ENCODE measurements around the gene PCDHB13.
"Not testable (repeated sequence)": the region's sequence is repeated elsewhere in the genome, so short reads cannot be mapped to it uniquely, and the experiment has no call there.

The PCDHB13 gene

DNA sequence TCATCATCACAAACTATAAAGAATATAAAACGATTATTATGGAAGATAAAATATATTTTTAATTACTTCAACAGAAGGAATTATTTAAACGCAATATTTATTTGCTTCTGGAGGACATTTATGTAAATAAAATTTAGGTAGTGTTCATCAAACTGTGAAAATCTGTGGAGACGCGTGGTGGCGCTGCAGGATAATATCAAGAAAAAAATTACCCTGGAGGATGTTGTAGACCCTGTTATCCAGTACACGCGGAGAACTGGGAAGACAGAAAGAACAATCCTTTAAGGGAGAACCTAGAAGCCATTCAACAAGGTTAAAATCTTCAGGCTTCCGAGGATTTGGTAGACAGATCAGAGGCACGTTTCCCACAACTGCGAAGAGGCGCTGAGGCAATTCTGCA lies 5.2 kb upstream of the PCDHB13 start, which contains the start of gene PCDHB12:
TSS of gene PCDHB12 (plus strand) at position 242 of the 400 bp plus-strand sequence. CDS start 189 bp downstream, outside the sequence.
- DNase-seq, result no peak

DNA sequence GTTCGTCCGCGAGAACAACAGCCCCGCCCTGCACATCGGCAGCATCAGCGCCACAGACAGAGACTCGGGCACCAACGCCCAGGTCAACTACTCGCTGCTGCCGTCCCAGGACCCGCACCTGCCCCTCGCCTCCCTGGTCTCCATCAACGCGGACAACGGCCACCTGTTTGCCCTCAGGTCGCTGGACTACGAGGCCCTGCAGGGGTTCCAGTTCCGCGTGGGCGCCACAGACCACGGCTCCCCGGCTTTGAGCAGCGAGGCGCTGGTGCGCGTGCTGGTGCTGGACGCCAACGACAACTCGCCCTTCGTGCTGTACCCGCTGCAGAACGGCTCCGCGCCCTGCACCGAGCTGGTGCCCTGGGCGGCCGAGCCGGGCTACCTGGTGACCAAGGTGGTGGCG lies 3.4 kb upstream of the PCDHB13 start:
- not testable (repeated sequence) for DNase-seq

DNA sequence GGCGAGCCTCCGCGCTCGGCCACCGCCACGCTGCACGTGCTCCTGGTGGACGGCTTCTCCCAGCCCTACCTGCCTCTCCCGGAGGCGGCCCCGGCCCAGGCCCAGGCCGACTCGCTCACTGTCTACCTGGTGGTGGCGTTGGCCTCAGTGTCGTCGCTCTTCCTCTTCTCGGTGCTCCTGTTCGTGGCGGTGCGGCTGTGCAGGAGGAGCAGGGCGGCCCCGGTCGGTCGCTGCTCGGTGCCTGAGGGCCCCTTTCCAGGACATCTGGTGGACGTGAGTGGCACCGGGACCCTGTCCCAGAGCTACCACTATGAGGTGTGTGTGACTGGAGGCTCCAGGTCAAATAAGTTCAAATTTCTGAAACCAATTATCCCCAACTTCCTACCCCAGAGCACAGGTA lies 2.9 kb upstream of the PCDHB13 start:
- DNase-seq, result not testable (repeated sequence)

DNA sequence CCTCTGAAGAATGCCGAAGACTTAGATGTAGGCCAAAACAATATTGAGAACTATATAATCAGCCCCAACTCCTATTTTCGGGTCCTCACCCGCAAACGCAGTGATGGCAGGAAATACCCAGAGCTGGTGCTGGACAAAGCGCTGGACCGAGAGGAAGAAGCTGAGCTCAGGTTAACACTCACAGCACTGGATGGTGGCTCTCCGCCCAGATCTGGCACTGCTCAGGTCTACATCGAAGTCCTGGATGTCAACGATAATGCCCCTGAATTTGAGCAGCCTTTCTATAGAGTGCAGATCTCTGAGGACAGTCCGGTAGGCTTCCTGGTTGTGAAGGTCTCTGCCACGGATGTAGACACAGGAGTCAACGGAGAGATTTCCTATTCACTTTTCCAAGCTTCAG lies 864 bp downstream of the PCDHB13 start:
- DNase-seq, result not testable (repeated sequence)

DNA sequence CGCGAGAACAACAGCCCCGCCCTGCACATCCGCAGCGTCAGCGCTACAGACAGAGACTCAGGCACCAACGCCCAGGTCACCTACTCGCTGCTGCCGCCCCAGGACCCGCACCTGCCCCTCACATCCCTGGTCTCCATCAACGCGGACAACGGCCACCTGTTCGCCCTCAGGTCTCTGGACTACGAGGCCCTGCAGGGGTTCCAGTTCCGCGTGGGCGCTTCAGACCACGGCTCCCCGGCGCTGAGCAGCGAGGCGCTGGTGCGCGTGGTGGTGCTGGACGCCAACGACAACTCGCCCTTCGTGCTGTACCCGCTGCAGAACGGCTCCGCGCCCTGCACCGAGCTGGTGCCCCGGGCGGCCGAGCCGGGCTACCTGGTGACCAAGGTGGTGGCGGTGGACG lies 1.8 kb downstream of the PCDHB13 start:
- not testable (repeated sequence) for DNase-seq

DNA sequence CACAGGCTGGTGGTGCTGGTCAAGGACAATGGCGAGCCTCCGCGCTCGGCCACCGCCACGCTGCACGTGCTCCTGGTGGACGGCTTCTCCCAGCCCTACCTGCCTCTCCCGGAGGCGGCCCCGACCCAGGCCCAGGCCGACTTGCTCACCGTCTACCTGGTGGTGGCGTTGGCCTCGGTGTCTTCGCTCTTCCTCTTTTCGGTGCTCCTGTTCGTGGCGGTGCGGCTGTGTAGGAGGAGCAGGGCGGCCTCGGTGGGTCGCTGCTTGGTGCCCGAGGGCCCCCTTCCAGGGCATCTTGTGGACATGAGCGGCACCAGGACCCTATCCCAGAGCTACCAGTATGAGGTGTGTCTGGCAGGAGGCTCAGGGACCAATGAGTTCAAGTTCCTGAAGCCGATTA lies 2.3 kb downstream of the PCDHB13 start:
- not testable (repeated sequence) for DNase-seq

DNA sequence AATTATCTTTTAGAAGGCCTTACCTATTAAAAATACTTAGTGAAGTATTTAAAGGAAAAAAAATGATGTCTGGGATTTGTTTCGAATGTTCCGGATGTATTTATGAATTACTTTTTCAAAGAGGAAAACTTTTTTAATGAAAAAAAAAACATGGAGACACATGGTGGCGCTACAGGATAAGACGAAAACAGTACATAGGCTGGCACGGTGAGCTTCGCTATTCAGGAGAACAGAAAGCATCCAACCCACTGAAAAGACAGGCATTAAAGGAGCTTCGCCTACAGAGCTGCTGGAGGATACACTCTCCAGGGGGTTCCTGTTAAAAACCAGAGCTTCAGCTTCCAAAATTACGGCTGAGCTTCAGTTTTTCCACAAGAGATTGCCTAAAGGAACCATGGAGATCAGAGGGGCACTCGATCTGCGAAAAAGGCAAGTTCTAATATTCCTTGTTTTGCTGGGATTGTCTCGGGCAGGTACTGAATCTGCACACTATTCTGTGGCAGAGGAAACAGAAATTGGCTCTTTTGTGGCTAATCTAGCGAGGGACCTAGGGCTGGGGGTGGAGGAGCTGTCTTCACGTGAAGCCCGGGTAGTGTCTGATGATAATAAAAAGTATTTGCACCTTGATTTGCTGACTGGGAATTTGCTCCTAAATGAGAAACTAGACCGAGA lies 9.5 kb downstream of the PCDHB13 start, which contains the start of gene PCDHB14:
TSS of gene PCDHB14 (plus strand) at position 232 of the 672 bp plus-strand sequence. CDS start at position 395, 163 bp downstream.
- DNase-seq, result no peak

DNA sequence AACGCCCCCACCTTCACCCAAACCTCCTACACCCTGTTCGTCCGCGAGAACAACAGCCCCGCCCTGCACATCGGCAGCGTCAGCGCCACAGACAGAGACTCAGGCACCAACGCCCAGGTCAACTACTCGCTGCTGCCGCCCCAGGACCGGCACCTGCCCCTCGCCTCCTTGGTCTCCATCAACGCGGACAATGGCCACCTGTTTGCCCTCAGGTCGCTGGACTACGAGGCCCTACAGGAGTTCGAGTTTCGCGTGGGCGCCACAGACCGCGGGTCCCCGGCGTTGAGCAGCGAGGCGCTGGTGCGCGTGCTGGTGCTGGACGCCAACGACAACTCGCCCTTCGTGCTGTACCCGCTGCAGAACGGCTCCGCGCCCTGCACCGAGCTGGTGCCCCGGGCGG lies 11.1 kb downstream of the PCDHB13 start:
- DNase-seq, result not testable (repeated sequence)

DNA sequence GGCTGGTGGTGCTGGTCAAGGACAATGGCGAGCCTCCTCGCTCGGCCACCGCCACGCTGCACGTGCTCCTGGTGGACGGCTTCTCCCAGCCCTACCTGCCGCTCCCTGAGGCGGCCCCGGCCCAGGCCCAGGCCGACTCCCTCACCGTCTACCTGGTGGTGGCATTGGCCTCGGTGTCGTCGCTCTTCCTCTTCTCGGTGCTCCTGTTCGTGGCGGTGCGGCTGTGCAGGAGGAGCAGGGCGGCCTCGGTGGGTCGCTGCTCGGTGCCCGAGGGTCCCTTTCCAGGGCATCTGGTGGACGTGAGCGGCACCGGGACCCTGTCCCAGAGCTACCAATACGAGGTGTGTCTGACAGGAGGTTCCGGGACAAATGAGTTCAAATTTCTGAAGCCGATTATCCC lies 11.7 kb downstream of the PCDHB13 start:
- DNase-seq, result not testable (repeated sequence)

DNA sequence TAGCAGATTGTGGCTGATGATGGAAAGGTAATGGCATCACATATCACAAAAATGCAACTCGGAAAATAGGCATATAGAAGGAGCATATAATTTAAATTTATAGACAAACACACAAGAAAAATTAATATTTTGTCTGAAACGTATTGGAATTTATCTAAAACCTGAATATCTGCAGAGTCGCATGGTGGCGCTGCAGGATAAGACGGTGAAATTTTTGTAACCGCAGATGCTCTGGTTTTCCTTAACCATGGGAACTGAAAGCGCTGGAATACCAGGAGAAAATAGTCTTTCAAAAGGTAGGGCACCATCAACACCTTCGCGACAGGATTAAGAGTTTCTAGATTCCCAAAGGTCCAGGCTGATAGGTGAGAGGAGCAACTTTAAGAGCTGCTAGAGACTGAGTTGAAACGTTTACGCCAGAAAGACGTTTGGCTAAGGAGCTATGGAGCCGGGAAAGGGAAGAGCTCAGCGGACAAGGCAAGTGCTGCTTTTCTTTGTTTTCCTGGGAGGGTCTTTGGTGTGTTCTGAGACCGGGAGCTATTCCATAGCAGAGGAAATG lies 20.5 kb downstream of the PCDHB13 start:
- DNase-seq, result no peak

DNA sequence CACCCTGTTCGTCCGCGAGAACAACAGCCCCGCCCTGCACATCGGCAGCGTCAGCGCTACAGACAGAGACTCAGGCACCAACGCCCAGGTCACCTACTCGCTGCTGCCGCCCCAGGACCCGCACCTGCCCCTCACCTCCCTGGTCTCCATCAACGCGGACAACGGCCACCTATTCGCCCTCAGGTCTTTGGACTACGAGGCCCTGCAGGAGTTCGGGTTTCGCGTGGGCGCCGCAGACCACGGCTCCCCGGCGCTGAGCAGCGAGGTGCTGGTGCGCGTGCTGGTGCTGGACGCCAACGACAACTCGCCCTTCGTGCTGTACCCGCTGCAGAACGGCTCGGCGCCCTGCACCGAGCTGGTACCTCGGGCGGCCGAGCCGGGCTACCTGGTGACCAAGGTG lies 22.2 kb downstream of the PCDHB13 start:
- not testable (repeated sequence) for DNase-seq

DNA sequence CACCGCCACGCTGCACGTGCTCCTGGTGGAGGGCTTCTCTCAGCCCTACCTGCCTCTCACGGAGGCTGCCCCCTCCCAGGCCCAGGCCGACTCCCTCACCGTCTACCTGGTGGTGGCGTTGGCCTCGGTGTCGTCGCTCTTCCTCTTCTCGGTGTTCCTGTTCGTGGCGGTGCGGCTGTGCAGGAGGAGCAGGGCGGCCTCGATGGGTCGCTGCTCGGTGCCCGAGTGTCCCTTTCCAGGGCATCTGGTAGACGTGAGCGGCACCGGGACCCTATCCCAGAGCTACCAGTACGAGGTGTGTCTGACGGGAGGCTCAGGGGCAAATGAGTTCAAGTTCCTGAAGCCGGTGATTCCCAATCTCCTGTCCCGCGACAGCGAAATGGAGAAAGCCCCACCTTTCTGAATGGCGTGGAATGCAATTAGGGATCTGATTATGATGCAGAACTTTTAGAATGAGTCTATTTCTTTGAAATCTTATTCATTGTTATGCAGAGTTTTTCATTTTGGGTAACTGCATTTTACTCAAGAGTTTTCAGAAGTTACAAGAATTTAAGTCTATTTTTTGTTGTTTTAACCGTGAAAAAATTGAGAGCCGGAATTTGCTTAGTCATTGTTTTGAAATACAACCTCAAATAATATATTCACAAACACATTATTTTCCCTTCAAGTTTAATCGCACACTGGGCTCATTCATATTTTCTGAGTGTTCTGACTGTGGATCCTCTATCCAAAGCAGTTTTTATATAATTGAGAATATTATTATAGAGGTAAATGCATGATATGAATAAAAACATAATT lies 23.0 kb downstream of the PCDHB13 start:
- DNase-seq, result no peak

DNA sequence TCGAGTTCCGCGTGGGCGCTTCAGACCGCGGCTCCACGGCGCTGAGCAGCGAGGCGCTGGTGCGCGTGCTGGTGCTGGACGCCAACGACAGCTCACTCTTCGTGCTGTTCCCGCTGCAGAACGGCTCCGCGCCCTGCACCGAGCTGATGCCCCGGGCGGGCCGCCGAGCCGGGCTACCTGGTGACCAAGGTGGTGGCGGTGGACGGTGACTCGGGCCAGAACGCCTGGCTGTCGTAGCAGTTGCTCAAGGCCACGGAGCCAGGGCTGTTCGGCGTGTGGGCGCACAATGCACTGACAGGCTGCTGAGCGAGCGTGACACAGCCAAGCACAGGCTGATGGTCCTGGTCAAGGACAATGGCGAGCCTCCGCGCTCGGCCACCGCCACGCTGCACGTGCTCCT lies 27.8 kb downstream of the PCDHB13 start:
- no peak for DNase-seq

DNA sequence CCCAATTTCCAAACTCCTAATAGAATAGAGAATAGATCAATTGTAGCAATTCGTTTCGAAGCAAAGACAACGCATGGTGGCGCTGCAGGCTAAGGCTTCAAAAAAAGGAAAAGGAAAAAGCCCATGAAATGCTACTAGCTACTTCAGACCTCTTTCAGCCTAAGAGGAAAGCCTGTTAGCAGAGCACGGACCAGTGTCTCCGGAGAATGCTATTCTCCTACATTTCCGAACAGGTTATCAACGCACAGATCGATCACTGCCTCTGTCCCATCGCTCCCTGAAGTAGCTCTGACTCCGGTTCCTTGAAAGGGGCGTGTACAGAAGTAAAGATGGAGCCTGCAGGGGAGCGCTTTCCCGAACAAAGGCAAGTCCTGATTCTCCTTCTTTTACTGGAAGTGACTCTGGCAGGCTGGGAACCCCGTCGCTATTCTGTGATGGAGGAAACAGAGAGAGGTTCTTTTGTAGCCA lies 31.6 kb downstream of the PCDHB13 start, which contains the start of gene PCDHB15:
TSS of gene PCDHB15 (plus strand) at position 146 of the 468 bp plus-strand sequence. CDS start at position 330, 184 bp downstream.
- DNase-seq, result no peak

DNA sequence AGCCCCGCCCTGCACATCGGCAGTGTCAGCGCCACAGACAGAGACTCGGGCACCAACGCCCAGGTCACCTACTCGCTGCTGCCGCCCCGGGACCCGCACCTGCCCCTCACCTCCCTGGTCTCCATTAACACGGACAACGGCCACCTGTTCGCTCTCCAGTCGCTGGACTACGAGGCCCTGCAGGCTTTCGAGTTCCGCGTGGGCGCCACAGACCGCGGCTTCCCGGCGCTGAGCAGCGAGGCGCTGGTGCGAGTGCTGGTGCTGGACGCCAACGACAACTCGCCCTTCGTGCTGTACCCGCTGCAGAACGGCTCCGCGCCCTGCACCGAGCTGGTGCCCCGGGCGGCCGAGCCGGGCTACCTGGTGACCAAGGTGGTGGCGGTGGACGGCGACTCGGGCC lies 33.3 kb downstream of the PCDHB13 start:
- DNase-seq, result not testable (repeated sequence)

DNA sequence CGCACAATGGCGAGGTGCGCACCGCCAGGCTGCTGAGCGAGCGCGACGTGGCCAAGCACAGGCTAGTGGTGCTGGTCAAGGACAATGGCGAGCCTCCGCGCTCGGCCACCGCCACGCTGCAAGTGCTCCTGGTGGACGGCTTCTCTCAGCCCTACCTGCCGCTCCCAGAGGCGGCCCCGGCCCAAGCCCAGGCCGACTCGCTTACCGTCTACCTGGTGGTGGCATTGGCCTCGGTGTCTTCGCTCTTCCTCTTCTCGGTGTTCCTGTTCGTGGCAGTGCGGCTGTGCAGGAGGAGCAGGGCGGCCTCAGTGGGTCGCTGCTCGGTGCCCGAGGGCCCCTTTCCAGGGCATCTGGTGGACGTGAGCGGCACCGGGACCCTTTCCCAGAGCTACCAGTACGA lies 33.7 kb downstream of the PCDHB13 start:
- DNase-seq, result not testable (repeated sequence)

DNA sequence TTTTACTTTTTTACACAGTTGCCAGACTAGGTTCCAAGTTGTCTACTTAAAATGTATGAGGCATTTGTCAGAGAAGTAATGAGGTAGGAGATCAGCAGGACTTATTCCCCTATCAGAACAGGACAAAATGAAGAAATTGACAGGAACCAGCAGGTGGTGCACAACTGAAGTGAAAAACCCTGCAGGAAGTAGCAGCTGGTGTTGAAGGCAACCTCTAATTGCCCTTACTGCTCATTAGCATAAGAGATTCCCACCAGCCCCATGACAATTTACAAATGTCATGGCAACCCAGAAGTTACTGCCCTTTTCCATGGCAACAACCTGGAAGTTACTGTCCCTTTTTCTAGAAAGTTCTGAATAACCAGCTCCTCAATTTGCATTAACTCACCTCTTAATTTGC lies 36.9 kb downstream of the PCDHB13 start:
- DNase-seq, result no peak

DNA sequence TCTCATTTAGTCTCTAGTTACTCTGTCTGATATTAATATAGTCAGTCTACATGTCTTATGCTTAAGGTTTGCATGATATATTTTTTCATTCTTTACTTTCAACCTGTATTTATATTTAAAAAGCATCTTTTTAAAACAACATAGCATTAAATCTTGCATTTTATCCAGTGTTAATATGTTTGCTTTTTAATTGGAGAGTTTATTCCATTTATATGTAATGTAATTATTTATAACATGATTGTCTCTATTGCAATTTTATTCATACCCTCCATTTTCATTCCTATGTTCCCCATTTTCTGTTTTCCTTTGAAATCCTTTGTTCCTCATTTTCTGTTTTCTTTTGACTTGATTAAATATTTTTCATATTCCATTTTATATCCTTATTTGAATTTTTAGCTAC lies 44.7 kb downstream of the PCDHB13 start:
- DNase-seq, result no peak

DNA sequence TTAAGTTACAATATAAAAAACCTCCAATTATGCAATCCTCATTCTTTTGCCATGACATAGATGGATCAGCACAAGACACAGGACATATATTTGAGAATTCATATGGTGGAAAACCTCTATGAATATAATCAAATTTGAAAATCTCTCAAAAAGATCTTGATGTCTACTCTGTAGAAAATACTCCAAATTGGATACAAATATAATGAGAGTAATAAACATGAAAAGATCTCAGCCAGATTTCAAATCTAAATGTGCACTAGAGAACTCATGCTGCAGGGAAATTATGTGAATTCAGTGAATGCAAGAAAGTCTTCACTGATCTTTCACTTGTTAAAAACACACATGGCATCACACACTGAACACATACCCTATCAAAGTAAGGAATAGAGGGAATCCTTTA lies 45.2 kb downstream of the PCDHB13 start:
- no peak for DNase-seq

DNA sequence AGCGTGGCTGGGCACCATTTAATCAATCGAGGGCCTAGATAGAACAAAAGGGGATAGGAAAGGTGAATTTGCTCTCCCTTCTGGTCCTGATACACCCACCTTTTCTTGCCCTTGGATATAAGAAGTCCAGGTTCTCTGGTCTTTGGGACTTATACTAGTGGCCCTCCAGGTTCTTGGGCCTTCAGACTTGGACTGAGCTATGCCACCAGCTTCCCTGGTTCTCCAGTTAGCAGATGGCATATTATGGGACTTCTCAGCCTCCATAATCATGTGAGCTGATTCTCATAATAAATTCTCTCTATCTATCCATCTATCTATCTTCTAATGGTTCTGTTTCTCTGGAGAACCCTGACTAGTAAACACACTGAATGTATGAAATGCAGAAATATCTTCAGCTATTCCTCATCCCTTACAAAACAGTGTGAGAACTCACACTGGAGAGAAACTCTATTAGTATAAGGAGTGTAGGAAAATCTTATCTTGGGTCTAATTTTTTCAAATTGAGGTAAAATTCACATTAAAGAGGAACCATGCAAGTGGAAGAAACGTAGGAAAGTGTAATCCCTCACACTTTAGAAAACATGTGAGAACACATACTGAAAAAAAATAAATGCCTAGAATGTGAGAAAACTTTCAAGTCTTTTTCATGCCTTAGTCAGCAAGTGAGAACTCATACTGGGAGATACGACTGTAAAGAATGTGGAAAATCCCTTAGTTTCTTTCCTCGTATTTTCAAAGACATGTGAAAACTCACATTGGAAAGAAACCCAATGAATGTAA lies 46.9 kb downstream of the PCDHB13 start:
- DNase-seq, result no peak

DNA sequence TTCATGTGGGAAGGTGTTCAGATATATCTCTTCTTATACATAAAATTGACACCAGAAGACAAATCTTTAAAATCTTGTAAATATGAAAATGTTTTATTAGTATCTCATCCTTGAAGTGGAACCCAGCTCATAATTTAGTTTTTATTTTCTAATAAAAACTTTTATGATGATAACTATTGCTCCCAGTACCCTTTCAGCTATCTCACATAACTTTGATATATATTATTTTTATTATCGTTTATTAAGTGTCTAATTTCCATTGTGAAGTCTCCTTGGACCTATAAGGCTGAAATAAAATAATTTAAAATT lies 47.5 kb downstream of the PCDHB13 start:
- DNase-seq, result no peak

Data from activated CD4-positive, alpha-beta T cell treated with anti-CD3 and anti-CD28 coated beads for 1 hour (primary cell).